HG03097 (cell line): ENCODE results near the gene CXorf65.
A peak's percentile ranks its signal among the peaks of the same experiment; 100 is the strongest.

Source experiments
- ATAC-seq: cut with Tn5 transposase; IDR thresholded peaks from one replicate; pipeline ENCODE4 v1.9.1; 2021; ENCODE audit not compliant: unreplicated experiment, low FRiP score

Gene CXorf65

GRCh38 chrX:71068044-71068918, 38.3 kb downstream of the CXorf65 start, which contains the start of gene SNX12:
Gene SNX12 (minus strand): TSS chrX:71068334. CDS start chrX:71068306, 28 bp downstream.
- ATAC-seq = peak; percentile 90

DNA sequence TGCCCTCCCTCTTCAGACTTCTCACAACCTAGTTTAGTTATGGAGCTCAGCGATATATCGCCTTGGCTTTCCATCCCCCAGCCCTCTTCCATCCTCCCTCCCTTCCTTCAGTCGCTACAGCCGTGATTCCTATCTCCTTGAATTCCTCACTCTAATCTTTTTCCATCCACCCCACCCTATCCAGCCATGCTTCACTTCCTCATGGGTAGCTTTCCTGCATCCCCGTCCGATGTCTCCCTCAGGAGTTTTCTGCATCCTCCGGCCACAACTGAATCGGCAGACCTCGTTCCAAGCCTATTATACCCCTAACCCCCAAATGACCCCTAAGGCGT, 38.9 kb downstream of the CXorf65 start:
- peak; percentile 21 for ATAC-seq

DNA sequence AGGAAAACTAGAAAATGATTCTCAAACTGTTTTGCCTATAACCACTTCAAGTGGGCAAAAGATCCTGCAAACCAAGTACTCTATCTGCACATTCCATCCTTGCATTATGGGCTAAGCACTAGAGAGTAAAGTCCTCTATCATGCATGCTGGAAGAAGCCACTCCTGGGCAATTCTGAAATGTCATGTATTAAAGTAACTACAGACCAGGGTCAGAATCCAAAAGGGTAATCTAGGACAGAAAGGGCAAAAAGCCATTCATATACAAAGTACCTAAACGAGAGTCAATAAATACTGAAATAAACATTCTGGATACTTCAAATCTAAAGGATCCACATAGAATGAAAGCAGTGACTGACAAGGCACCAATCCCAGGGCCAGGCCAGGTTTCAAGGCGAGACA, 39.5 kb downstream of the CXorf65 start:
- no peak for ATAC-seq

GRCh38 chrX:71060127-71060526, 46.4 kb downstream of the CXorf65 start:
- ATAC-seq = no peak

- no peak for ATAC-seq
These were observed 48.6 kb downstream of the CXorf65 start for GRCh38 chrX:71057848-71058530.

DNA sequence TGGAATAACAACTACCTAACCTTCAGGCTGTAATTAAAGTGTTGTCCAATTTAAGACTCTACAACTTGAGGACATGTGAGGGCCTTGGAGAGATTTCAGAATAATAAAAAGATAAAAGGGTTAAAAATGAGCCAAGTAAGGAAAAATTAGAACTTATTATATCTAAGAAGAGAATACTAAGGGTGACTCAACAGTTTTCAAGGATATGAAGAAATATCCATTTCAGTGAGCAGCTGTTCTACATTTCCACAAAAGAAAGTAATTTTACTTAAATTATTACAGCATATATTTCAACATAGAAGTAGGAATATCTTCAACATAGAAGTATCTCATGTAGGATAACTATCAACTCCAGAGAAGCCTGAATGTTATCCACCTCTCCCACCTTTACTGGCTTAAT, 49.7 kb downstream of the CXorf65 start:
- ATAC-seq = no peak
